A549 (cell line): ENCODE results near the gene SMG6. TPM values are rescaled to one million over a fixed set of nuclear protein-coding genes. Genes with fewer than 3 reads are reported as not detected.

Experiments used
- ATAC-seq, 2 experiments: fragments of 200-7000 bp in 1 of 2; fragments of >200 bp in 1 of 2; cut with Nextera tagmentation in 1 of 2; cut with Tn5 transposase in 1 of 2; 3 replicates each; pipeline versions ENCODE4 v1.8.0 to v1.9.1; 2018 to 2020; ENCODE audit warnings: mild to moderate bottlenecking in 1 of 2, moderate library complexity in 1 of 2
- CTCF ChIA-PET: fragments of 300-600 bp; sonication (Branson Sonifier 250); formaldehyde crosslinking; extraction: SDS; loops from one replicate; lab custom pipeline; 2021; ENCODE audit warnings: antibody characterized with exemption, inconsistent platforms; lab: Yijun Ruan, JAX
- POLR2A ChIA-PET: fragments of 350-600 bp; formaldehyde crosslinking; extraction: SDS; loops from one replicate; lab custom pipeline; 2021; ENCODE audit warnings: antibody characterized with exemption, inconsistent platforms; lab: Yijun Ruan, JAX
- DNase-seq, 2 experiments: peaks; one replicate each; pipeline versions ENCODE4 v3.0.0 to v3.0.0-alpha.2; 2011 to 2016; ENCODE audit warnings: low read depth in 1 of 2, low spot score in 1 of 2
- FAIRE-seq: peaks from 2 replicates; lab custom pipeline; 2011; peaks lifted over from hg19 to GRCh38; lab: Jason Lieb, UNC
- H3K27ac ChIP-seq, 2 experiments: fragments of >200 bp; sonication (Bioruptor Twin); formaldehyde crosslinking; 3 replicates each; pipeline ENCODE4 v1.5.1; 2016 to 2017
- H3K4me1 ChIP-seq: fragments of >200 bp; sonication (Bioruptor Twin); formaldehyde crosslinking; 3 replicates; pipeline ENCODE4 v1.6.1; 2016
- H3K4me2 ChIP-seq: fragments of >200 bp; sonication (Bioruptor Twin); formaldehyde crosslinking; 3 replicates; pipeline ENCODE4 v1.6.1; 2016
- H3K4me3 ChIP-seq: fragments of >200 bp; sonication (Bioruptor Twin); formaldehyde crosslinking; 3 replicates; pipeline ENCODE4 v1.5.1; 2016
- H3K9me3 ChIP-seq: fragments of >200 bp; sonication (Bioruptor Twin); formaldehyde crosslinking; 3 replicates; pipeline ENCODE4 v1.6.1; 2016
- CBX2 ChIP-seq: fragments of 200-600 bp; sonication (generic); IDR thresholded peaks from 2 replicates; pipeline ENCODE4 v1.6.1; 2016; ENCODE audit warnings: low read depth, mild to moderate bottlenecking, borderline replicate concordance
- CBX8 ChIP-seq: fragments of 200-600 bp; sonication (generic); IDR thresholded peaks from 2 replicates; pipeline ENCODE4 v1.6.1; 2016
- CHD2 ChIP-seq: fragments of 150-350 bp; IDR thresholded peaks from 2 replicates; pipeline ENCODE4 v1.6.1; 2014; ENCODE audit warnings: low read length; ENCODE audit not compliant: partially characterized antibody
- E2F6 ChIP-seq: IDR thresholded peaks from 2 replicates; pipeline ENCODE4 v1.6.1; 2012; ENCODE audit warnings: low read depth, borderline replicate concordance
- EHMT2 ChIP-seq: fragments of 200-600 bp; sonication (generic); IDR thresholded peaks from 2 replicates; pipeline ENCODE4 v1.6.1; 2016; ENCODE audit warnings: antibody characterized with exemption, low read depth, mild to moderate bottlenecking, moderate library complexity
- EP300 ChIP-seq, 2 experiments: fragments of >200 bp; sonication (Bioruptor Twin); formaldehyde crosslinking; IDR thresholded peaks; 2 replicates in 1 of 2; 3 replicates in 1 of 2; pipeline ENCODE4 v1.6.1; 2016 to 2017
- HOXA7 ChIP-seq: fragments of 250-450 bp; sonication (Bioruptor Pico); IDR thresholded peaks from 2 replicates; pipeline ENCODE4 v1.5.0; 2020; ENCODE audit warnings: mild to moderate bottlenecking, moderate library complexity
- HOXB13 ChIP-seq: fragments of 250-450 bp; sonication (Bioruptor Pico); IDR thresholded peaks from 2 replicates; pipeline ENCODE4 v1.5.0; 2020; ENCODE audit warnings: low read depth, mild to moderate bottlenecking, moderate library complexity
- HOXB5 ChIP-seq: fragments of 250-450 bp; sonication (Bioruptor Pico); IDR thresholded peaks from 2 replicates; pipeline ENCODE4 v1.5.0; 2020; ENCODE audit warnings: mild to moderate bottlenecking, moderate library complexity
- JUN ChIP-seq, 2 experiments: fragments of >200 bp; sonication (Bioruptor Twin); formaldehyde crosslinking; IDR thresholded peaks; 2 replicates in 1 of 2; 3 replicates in 1 of 2; pipeline ENCODE4 v1.6.1; 2016 to 2017
- KDM5A ChIP-seq: fragments of 200-600 bp; sonication (generic); IDR thresholded peaks from 2 replicates; pipeline ENCODE4 v1.6.1; 2016; ENCODE audit warnings: antibody characterized with exemption, mild to moderate bottlenecking
- MAFK ChIP-seq: fragments of 450-650 bp; IDR thresholded peaks from 2 replicates; pipeline ENCODE4 v1.6.1; 2014; ENCODE audit not compliant: partially characterized antibody
- MAZ ChIP-seq: fragments of 150-350 bp; IDR thresholded peaks from 2 replicates; pipeline ENCODE4 v1.6.1; 2014; ENCODE audit warnings: antibody characterized with exemption, low read depth, low read length, borderline replicate concordance
- POLR2A ChIP-seq: IDR thresholded peaks from 2 replicates; pipeline ENCODE4 v1.6.1; 2012; ENCODE audit warnings: mild to moderate bottlenecking, low read length
- POLR2AphosphoS2 ChIP-seq: conservative IDR thresholded peaks from 2 replicates; pipeline ENCODE4 v1.6.1; 2012; ENCODE audit warnings: low read length, improper control_type of control experiment, inconsistent platforms
- REST ChIP-seq: fragments of 200-600 bp; sonication (generic); IDR thresholded peaks from 2 replicates; pipeline ENCODE4 v1.6.1; 2016; ENCODE audit warnings: antibody characterized with exemption, mild to moderate bottlenecking, moderate library complexity
- SREBF2 ChIP-seq: fragments of 450-650 bp; IDR thresholded peaks from 2 replicates; pipeline ENCODE4 v1.6.1; 2014; ENCODE audit warnings: mild to moderate bottlenecking, moderate library complexity
- ZFP36 ChIP-seq: fragments of 450-650 bp; IDR thresholded peaks from 2 replicates; pipeline ENCODE4 v1.6.1; 2014; ENCODE audit warnings: borderline replicate concordance; ENCODE audit not compliant: partially characterized antibody
- ZSCAN20 ChIP-seq: fragments of 250-450 bp; sonication (Bioruptor Pico); IDR thresholded peaks from 2 replicates; pipeline ENCODE4 v1.8.0; 2022; ENCODE audit warnings: mild to moderate bottlenecking, moderate library complexity
- WGBS: methylation state at CpG from one replicate; pipeline ENCODE4 v1.1.6; 2017; ENCODE audit errors: missing lambda C conversion rate; 5-methylcytosine and 5-hydroxymethylcytosine counted together
- polyA plus RNA-seq, 4 experiments: library from polyadenylated mRNA; depleted of rRNA in 3 of 4; stranded (reverse); fragments of >200 nt; fragmentation: RNase III in 1 of 4; extraction: RNeasy Plus Mini Kit Qiagen cat#74134 plus additional on column Dnase treatment in 1 of 4; gene quantifications; 2 replicates in 3 of 4; 3 replicates in 1 of 4; pipeline ENCODE4 v1.2.3, GENCODE V29; 2011 to 2017
- TF ChIP-seq, protein P1 (sequence below): fragments of >200 bp; sonication (Bioruptor Twin); formaldehyde crosslinking; IDR thresholded peaks from 3 replicates; pipeline ENCODE4 v1.6.1; 2016
- TF ChIP-seq, protein P2 (sequence below): fragments of >200 bp; sonication (Bioruptor Twin); formaldehyde crosslinking; IDR thresholded peaks from 3 replicates; pipeline ENCODE4 v1.5.1; 2016
- TF ChIP-seq, protein P3 (sequence below): fragments of 450-650 bp; IDR thresholded peaks from 2 replicates; pipeline ENCODE4 v1.6.1; 2014; ENCODE audit warnings: antibody characterized with exemption

SMG6 gene
- polyA plus RNA-seq, 2 of the 4 experiments (the other 2 are of a cell fraction) = 4.7 to 17.0 TPM

- no peak overlapping the region for H3K4me2 ChIP-seq
- H3K27ac ChIP-seq = no peak overlapping the region
- H3K4me1 ChIP-seq = no peaks in the 10 kb centered on the region
- no peak overlapping the region for H3K4me3 ChIP-seq
- DNase-seq = no peak
- ATAC-seq = no peak
- CTCF ChIA-PET = interaction anchor here (0.9 to 2.3 kb wide), 7 partner anchors 9 to 29 kb away, joined by 3 to 14 read pairs (median 5); partner anchors contain the start of gene TSR1
- no peak for FAIRE-seq
- 77% methylated on average over 2 of the region's 2 CpGs for WGBS
- TF ChIP-seq HOXA7 (CRISPR knock-in tag) = peak; percentile 3; the same call in 1 of the 2 replicates
- no peak for TF ChIP-seq POLR2A
- no peak for TF ChIP-seq MAZ
- POLR2A ChIA-PET = interaction anchor here (1.6 kb wide), 1 partner anchor 12 kb away, joined by 5 read pairs; the partner anchor contains the start of gene TSR1
- no peaks in the 10 kb centered on the region for H3K9me3 ChIP-seq
Measured at GRCh38 chr17:2323629-2324314, 20.2 kb upstream of the SMG6 start.

DNA sequence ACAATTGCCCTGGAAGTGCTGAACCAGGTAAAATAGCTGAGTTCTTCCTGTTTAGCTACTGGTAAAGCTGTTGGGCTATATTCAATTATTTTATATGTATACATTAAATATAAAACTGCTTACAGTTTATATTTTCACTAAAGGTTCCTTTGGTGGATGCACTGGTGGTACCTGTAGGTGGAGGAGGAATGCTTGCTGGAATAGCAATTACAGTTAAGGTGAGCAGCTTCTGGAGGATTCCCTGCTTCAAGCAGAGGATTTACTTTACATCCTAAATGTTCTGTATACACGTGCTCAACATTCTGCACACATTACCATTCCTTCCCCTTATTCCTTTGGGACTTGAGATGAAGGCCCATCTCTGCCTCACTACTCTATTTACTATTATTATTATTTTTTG is 17.8 kb upstream of the SMG6 start:
- H3K27ac ChIP-seq = no peak overlapping the region
- FAIRE-seq (no peak), ATAC-seq (no peak), DNase-seq (no peak)
- no peaks in the 10 kb centered on the region for H3K4me1 ChIP-seq
- CTCF ChIA-PET = interaction anchor here (1.0 to 2.6 kb wide), 9 partner anchors 8 to 95 kb away, joined by 3 to 9 read pairs (median 5); partner anchors contain the start of gene TSR1
- WGBS = 82% methylated on average over 1 of the region's 1 CpG
- H3K4me2 ChIP-seq = no peak overlapping the region
- TF ChIP-seq ZSCAN20 (CRISPR knock-in tag) (no peak), POLR2AphosphoS2 (0 out of 2 replicates have a peak, but pooled peaks have one; percentile 58)
- no peaks in the 10 kb centered on the region for H3K9me3 ChIP-seq
- no peak overlapping the region for H3K4me3 ChIP-seq
- POLR2A ChIA-PET = interaction anchor here (1.3 kb wide), 1 partner anchor 15 kb away, joined by 5 read pairs; the partner anchor contains the start of gene TSR1

DNA sequence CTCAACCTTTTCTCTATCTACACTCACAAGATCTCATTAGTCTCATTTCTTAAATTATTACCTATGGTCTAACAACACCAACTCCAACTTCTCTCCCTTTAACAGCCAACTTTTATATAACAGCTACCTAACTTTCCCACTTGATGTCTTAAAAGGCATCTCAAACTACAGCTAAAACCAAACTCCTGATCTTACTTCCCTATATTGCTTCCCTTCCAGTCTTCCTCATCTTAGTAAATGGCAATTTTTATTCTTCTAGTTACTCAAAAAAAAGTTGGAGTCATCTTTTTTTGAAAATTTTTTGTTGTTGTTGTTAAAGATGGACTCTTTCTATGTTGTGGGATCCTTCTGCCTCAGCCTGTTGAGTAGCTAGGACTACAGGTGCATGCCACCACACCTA is 15.5 kb upstream of the SMG6 start:
- no peak for DNase-seq
- ATAC-seq = no peak
- no peaks in the 10 kb centered on the region for H3K9me3 ChIP-seq
- no peak overlapping the region for H3K4me3 ChIP-seq
- H3K4me2 ChIP-seq = no peak overlapping the region
- ChIA-PET POLR2A (interaction anchor here (1.1 kb wide), 1 partner anchor 17 kb away, joined by 3 read pairs; the partner anchor contains the start of gene TSR1), CTCF (interaction anchor here (1.2 to 2.6 kb wide), 4 partner anchors 12 to 264 kb away, joined by 3 to 17 read pairs (median 6); partner anchors contain the start of gene HIC1)
- no peaks in the 10 kb centered on the region for H3K4me1 ChIP-seq
- no peak for FAIRE-seq
- H3K27ac ChIP-seq = no peak overlapping the region
- TF ChIP-seq CBX8 = no peak
- no peak for TF ChIP-seq E2F6
- no peak for TF ChIP-seq EHMT2
- no peak for TF ChIP-seq REST
- TF ChIP-seq, protein P1, sequence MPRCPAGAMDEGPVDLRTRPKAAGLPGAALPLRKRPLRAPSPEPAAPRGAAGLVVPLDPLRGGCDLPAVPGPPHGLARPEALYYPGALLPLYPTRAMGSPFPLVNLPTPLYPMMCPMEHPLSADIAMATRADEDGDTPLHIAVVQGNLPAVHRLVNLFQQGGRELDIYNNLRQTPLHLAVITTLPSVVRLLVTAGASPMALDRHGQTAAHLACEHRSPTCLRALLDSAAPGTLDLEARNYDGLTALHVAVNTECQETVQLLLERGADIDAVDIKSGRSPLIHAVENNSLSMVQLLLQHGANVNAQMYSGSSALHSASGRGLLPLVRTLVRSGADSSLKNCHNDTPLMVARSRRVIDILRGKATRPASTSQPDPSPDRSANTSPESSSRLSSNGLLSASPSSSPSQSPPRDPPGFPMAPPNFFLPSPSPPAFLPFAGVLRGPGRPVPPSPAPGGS = no peak
- TF ChIP-seq CHD2 = no peak
- no peak for TF ChIP-seq JUN (IDR thresholded peaks at IDR 0.05)
- no peak for TF ChIP-seq EP300 (IDR thresholded peaks at IDR 0.05)
- TF ChIP-seq HOXB5 = no peak
- no peak for TF ChIP-seq KDM5A
- no peak for TF ChIP-seq SREBF2
- no peak for TF ChIP-seq ZFP36
- TF ChIP-seq POLR2A = no peak
- no peak for TF ChIP-seq HOXB13 (CRISPR knock-in tag)
- TF ChIP-seq, protein P2, sequence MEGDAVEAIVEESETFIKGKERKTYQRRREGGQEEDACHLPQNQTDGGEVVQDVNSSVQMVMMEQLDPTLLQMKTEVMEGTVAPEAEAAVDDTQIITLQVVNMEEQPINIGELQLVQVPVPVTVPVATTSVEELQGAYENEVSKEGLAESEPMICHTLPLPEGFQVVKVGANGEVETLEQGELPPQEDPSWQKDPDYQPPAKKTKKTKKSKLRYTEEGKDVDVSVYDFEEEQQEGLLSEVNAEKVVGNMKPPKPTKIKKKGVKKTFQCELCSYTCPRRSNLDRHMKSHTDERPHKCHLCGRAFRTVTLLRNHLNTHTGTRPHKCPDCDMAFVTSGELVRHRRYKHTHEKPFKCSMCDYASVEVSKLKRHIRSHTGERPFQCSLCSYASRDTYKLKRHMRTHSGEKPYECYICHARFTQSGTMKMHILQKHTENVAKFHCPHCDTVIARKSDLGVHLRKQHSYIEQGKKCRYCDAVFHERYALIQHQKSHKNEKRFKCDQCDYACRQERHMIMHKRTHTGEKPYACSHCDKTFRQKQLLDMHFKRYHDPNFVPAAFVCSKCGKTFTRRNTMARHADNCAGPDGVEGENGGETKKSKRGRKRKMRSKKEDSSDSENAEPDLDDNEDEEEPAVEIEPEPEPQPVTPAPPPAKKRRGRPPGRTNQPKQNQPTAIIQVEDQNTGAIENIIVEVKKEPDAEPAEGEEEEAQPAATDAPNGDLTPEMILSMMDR = no peak
- no peak for TF ChIP-seq ZSCAN20 (CRISPR knock-in tag)
- no peak for TF ChIP-seq CBX2
- no peak for TF ChIP-seq HOXA7 (CRISPR knock-in tag)
- no peak for TF ChIP-seq MAFK
- TF ChIP-seq, protein P3, sequence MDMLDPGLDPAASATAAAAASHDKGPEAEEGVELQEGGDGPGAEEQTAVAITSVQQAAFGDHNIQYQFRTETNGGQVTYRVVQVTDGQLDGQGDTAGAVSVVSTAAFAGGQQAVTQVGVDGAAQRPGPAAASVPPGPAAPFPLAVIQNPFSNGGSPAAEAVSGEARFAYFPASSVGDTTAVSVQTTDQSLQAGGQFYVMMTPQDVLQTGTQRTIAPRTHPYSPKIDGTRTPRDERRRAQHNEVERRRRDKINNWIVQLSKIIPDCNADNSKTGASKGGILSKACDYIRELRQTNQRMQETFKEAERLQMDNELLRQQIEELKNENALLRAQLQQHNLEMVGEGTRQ = no peak
